Activated T-helper 9 cell treated with anti-CD3 and anti-CD28 coated beads, Interleukin-2, amount 50 U/mL, for 16 hours (primary cell): Measurements from ENCODE around the gene POC1A.

Source experiments
- DNase-seq: peaks from one replicate; pipeline ENCODE4 v3.0.0-alpha.2; 2020; ENCODE audit warnings: low read depth

Gene POC1A

DNA sequence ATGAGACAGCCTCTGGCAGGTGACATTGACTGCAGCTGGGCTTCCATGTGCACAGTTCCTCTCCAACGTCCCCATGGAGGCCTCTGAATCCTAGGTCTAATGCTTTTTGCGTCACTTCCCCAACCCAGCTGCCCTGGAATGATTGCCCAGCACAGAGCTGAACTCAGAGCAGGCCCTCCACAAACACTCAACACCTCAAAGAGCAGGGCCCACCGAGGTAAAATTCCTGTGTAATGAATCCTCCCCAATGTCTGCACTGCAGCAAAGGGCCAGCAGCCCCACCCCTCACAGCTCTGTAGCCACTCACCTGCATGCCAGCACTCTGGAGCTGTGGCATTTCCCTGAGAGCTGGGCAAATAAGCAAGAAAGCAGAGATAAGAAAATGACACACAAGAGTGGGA lies 55.2 kb downstream of the POC1A start:
- DNase-seq, result no peak

DNA sequence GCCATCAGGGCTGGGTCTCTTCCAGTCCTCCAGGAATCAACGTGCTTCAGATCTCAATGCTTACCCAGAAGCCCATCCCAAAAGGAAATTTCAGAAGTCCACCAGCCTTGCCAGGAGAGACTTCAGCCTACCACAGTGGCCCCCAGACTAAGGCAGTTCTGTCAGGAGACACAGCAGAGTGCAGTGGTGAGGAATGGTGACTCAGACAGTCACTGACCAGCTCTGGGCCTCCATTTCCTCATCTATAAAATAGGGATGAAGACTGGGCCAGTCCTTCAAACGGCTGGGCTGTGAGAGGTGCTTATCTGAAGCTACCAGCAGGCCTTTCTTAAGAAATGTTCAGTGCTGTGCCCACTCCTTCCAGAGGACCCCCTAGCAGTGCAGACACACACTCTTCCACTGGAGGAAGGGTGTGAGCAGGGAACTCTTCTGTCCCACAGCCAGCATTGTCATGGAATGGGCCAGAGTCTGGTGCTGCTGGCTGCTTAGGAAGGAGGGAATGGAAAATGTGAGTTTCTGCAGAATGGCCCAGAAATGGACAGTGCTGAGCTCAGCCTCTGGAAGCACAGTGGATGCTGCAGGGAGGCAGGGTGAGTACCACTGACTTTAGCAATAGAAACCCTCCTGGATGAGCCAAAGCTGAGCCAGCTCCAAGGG lies 56.2 kb downstream of the POC1A start:
- no peak for DNase-seq

DNA sequence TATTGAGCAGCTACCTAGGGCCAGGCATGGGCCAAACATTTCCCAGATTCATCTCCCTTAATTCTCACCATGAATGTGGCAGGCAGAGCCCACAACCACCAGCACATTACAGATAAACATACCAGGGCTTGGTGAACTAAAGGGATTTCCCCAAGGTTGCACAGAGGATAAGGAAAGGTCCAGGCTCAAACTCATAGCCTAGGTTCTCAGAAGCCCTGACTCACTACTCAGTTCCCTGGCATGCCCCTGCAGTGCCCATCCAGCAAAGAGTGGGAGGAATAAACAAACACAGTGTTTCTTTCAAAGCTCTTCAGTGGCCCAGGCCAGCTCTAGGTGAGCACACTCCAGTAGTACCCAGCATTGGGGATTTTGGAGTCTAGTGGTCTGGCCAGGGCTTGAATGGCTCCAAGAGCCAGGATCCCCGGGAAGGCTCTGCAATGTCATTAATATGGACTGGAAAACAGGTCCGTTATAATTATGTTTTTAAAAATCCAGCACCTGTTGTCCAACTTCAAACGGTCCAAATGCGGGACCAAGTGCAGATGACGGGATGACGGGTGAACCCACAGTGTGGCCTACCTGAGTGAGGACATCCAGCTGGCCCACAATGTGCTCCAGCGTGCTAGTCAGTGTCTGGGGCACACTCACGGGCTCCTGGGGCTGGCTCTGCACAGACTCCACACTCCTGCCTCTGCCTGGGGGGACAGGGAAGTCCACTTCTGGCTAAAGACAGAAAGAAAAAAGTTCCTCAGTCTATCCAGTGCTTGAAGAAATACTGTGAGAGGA lies 58.0 kb downstream of the POC1A start:
- DNase-seq, result no peak

DNA sequence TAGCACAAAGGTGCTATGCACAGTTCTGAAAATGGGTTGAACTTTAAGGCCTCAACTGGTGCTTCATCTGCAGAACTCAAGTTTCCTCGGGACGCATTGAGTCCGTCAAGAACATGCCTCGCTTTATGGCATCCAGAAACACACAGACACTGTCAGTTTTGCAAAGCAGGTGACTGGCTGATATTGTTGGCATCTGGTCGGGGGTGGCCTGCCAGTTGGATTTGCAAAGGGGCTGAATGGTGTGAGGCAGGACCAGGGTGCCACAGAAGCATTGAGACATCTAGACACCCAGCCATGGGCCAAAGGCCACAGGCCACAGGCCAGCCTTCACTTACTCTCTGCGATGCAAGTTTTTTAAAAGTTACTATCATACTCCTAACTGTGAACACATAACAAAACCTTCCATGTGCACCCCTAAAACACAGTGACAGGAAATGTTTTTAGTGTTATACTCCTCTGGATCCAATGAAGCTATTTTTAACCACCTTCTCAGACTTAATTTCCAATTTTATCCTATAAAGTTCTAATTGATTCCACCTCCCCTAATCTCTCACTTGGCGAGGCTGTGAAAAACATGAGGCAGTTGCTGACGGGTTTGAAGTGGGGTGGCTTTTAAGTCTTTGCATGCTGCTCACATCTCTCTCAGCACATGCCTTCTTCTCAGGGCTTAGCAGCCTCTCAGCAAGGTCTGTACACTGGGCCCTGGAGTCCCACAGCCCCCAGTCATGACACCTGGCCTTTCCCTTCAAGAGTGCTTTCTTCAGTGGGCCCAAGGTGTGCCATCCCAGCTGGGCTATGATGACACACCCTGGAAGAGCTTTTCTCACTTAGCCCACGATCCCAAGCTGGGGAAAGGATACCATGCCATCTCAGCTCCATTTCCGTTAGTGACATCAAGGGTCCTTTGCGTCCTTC lies 59.4 kb downstream of the POC1A start:
- no peak for DNase-seq

DNA sequence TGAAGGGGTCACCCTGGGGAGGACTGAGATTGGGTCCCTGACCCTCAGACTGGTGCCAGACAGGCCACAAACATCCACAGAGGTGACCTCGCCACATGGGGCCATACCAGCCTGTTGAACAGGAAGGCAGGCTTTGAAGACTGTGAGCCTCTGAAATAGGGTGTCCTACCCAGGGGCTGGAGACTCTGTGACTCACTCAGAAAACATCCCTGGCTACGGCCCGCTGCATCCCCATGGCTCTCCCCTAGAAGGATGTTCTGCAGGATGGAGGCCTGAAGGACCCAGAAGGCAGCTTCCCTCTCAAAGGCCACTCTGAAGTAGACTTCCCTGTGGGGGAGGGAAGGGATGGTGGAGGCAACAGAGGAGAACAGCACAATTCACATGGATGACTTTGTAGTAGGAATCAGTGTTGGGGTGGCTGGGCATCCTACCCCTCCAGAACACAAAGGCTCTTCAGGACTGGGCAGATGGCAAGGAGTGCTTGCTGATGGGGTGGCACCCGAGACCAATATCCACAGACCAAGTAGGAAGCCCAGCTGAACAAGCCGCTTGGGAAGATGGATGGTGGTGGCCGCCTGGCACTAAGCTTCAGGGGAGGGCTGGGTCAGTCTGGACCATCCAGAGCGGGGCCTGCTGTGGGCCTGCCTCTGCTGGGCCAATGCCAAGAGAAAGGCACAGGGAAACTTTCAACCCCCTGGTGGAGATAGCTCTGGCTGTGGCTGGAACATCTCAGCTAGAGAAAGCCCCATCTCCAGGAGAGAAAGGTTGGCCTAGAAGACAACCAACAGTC lies 60.3 kb downstream of the POC1A start:
- DNase-seq, result no peak

DNA sequence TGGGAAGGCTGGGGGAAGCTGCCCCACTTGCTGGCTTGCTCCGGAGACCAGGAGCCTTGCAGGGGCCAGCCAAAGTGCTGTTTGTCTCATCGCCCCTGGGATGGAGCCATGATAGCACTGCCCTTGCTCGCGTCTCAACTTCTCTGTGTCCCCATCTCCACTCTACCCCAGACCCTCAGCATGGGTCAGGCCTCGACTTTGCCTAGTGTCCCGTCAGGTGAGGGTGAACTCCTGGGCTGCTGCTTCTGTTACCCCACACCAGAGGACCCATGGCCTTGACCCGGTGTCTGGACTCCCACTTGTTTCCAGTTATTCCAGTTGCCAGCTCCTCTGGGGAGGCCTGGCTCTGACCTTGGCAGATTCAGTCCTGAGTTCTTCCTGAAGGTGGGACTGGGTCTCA lies 61.3 kb downstream of the POC1A start:
- no peak for DNase-seq

DNA sequence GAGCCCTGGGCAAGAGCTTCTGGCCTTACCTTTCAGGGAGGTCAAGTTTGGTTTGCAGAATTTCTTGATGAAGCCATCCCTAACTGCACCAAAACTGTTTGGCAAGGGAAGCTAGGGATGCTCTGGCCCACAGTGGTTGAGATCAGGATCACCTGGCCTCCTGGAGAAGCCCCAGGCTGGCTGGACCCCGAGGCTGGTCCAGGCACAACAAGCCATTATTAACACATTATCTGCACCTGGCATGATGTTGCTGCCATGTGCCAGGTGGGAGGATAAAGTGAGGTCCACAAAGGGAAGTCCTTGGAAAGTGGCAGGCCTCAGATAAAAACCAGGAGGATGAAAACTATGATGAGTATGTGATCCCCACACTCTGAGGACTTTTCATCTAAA lies 62.0 kb downstream of the POC1A start:
- DNase-seq, result no peak

DNA sequence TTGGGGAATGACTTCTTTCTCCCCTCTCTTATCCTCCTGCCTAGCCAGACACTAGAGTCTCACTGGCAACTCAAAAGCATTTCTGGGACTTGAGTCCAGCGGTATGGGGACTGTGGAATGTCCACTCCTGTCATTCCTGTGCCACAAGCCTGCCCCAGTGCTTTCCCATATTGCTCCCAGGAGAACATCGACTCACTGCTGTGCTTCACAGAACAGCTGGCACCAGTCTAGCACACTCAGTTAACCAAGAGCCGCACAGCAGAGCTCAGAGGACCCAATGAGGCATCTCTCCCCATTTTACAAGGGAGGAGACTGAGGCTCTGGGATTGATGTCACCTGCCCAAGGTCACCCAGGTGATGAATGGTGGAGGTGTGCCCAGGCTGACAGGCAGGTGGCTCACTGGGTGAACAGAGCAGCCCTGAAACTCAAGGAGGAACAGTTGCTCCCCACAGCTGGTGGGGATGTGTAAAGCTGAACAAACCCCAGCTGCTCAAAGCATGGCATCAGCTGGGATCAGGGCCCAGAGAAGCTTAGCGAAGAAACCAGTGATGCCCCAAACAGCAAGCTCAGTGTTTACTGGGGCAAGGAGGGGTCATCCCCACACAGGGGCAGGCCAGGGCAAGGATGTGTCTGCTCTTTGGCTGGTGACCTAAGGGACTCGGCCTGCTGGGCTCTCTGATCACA lies 62.5 kb downstream of the POC1A start:
- DNase-seq, result no peak

DNA sequence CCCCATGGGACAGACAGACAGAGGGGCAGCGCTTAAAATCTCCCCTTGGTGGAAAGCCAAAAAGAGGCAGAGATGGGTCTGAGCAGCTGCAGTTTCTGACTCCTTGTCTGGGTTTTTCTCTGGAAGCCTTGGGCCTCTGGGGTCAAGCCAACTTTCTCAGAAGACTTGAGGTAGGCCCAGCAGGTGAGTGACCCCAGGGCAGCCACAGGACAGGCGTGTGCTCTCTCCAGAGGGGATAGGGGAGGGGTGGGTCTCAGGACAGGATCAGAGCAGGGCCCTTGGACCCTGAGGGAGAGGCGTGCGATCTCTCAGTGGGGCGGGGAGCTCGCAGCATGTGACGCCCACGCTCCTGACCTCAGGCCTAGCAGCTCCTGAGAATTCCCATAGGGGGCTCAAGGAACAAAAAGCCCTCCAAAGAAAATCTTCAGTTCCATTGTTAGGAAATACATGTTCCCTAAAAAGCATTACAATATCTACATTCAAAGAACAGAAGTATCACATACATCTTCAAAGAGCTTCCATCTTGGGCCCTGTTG lies 63.2 kb downstream of the POC1A start:
- no peak for DNase-seq

DNA sequence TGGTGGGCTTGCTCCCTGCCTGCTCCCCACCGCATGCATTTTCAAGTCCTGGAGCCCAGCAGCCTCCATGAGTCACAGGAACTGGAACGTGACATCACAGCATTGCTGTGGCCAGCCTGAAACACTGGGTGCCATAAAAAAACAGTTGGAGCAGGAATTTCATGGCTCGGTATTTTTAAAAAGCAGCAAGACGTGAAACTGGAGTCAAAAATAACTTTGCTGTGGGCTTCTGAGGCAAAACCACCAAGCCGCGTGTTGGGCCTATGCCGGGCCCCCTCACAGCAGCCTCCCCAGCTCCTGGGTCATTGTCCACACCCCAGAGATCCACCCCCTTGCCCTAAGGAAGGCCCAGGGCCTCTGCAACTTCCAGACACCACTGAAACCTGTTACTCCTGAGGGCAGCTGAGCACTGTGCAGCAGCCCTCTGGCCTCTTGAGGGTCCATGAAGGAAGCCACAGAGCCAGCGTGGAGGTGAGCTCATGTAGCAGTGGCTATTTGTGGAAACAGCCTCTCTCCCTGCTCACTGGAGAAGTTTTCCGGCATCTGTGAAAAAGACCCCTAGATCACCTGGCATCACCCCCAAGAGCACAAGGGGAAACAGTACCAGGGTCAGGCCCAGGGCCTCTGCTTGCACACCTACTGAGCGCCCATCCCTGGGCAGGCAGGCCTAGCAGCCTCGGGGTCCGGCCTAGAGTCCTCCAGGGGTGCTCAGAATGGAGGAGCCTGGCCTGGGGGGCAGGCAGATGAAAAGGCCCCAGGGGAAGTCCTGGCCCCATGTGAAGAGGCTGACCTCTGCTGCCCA lies 63.9 kb downstream of the POC1A start:
- no peak for DNase-seq

DNA sequence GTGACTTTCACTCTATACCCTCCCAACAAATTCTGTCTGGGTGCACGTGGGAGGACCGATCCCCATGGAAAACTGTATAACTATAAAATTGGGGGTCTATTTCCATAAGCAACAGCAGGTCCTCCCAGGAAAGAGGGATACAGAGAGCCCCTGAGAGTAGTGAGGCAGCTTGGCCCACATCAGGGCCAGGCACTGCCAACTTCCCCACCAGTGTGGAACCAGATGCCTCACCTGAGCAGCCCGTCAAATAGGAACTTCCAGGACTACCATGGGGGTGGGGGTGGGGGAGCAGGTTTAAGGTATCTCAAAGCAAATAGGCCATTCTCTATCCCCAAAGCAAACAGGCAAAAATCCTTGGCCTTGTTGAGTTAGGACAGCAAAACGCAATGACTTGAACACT lies 64.5 kb downstream of the POC1A start:
- no peak for DNase-seq

DNA sequence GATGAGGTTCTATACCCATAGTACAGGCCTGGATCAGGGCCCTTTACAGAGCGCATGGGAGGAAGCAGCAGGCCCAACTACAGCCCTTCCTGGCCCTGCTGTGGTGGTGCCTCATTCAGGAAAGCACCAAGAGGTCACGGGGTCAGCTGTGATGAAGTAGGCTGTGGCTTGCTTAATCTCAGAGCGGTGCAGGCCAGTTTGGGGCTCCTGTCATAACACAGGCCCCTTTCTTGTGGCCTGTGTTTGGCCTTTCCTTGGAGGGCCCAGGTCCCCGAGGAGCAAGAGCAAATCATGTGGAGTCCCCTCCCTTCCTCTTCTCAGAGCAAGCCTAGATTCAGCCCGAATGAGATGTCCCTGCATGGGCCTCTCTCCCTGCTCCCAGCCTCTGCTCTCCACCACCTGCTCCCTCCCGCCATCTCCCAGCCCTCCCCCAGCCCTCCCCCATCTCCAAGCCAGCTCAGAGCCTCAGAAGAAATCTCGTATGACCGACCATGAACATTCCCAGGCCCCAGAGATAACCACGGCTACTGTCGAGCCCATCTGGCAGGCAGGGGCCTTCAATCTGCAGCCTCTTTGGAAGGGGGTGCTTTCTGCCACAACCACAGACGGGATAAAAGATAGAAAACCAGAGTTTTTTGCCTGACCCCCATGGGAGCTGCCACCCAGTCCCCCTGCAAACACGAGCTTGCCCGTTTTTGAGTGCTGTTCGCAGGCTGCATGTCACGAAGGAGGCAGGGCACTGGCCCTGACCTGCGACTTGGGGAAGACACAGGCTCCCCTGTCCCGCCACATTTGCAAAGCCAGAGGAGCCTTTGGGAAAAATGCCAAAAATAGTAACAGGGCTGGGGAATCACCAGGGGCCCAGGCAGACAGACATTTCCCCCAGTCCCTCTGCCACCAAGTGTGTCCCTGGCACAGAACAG lies 65.5 kb downstream of the POC1A start:
- DNase-seq, result no peak

DNA sequence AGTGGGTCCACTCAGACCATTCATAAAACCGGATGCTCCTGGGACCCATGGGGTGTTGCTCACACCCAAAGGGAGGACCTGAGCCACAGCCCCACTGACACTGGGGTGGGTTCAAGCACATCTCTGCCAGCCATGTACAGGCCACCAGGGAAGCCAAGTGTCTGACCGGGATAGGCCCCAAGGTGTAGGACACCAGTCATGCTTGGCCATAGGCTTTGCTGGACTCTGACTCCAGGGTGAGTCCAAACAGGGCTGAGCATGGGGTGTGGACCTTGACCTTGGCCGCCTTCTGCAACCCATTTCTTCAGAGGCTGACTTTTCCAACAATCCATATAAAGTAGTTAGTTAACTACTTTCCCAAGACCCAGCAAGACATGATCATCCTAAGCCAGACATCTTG lies 66.5 kb downstream of the POC1A start:
- no peak for DNase-seq

DNA sequence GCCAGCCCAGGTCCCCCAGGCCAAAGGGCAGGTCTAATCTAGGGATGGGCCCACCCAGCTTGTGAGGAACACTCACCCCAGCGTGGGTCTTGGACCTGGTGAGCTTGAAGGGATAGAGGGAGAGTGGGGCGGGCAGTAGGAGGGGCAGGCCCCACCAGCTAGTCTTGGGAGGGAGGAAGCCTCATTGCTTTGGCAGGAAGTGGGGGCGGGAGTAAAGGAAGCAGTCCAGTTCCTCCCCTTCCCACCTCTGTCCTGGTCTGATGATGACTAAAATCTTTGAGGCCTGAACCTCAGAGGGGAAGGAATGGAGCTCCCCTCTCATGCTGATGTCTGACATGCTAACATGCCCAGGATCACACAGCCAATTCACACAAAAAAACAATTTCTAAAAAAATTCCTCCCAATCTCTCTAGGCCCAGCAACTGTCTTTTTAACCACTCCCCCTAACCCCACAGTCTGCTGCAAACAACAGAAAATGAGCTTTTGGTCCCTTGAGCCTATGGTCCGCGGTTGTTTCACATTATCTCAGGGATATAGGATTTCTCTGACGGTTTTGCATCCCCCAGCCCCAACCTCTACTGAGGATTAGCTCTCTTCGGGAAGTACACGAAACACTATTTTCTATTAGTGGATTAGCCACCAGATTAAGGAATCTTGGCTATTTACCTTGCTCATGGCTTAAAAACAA lies 67.1 kb downstream of the POC1A start:
- no peak for DNase-seq

DNA sequence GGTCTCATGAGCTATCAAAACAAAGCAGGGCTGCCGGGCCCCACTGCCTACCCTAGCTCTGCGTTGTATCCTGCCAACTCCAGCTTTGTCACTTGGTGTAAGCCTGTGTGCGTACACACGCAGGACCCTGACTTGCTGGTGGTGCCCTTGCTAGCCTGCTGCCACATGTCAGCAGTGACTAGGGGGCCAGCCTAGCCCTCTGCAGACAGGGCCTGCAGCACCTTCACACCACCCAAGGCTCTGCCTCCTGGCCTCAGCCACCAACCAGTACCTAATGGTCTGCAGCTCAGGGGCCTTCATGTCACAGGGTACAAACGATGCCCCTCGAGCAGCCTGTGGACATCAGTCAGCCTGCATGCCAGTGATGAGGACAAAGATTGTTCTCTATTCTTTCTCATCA lies 67.8 kb downstream of the POC1A start:
- no peak for DNase-seq

DNA sequence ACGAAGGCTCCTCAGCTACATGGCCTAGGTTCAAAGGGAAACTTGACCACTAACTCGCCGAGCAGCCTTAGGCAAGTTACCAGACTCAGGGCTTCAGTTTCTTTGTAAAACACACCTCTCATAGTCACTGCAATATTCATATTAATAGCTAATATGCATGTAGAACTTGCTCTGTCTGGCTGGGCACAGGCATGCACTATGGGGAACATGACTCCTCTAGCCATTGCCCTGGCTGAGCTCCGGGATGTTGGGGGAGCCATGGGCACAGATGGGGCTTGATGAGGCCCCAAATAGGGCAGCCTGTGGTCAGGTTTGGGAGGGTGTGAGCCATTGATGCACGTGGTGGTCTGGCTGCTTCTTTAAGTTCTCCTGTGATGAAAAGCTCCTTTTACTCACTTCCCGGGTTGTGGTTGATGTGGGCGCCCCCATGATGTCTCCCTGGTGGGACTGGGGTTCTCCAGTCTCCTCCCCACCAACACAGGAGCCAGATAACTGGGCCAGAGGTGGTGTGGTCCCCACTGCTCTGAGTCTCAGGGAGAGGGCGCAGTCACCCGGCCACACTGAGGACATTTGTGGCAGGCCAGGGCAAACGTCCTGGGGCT lies 68.4 kb downstream of the POC1A start:
- no peak for DNase-seq

DNA sequence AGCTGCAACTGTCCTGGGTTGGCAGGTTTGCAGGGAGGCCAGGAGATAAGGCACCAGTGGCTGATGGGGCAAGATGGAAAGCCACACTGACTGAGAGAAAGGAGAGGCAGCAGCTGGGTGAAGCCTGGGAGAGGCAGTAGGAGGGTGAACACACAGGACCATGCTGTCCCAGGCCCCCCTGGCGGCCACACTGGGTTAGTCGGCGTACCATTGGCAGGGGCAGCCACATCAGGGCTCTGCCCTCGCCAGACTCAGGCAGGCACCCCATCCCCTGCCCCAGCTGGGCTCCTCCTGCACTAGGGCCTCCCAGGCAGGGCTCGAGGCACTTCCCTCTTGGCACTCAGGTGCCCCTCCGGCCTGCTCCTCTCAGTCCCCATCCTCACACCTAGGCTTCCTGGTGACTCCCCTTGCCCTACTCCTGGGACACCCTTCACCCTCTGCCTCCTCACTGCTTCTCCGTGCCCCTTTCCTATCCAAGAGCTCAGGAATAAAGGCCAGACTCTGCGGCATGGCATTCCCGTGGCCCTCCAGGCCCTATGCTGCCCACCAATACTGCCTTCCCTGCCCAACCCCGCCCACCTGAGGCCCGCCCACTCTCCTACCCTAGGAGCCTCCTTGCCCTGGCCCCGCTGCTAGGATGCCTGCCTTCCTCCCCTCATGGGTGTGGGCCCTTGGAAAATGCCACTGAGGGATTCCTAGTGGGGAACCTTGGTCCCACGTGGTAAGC lies 69.1 kb downstream of the POC1A start:
- DNase-seq, result no peak
